Psoas muscle (tissue), 8 donors: ENCODE measurements around the gene ARHGEF3. TPM values are rescaled to one million over a fixed set of nuclear protein-coding genes. Genes with fewer than 3 reads are reported as not detected.
"Not testable (repeated sequence)": the region's sequence is repeated elsewhere in the genome, so short reads cannot be mapped to it uniquely, and the experiment has no call there.

Experiments
- ATAC-seq, 4 donors: fragments of 200-7000 bp; cut with Tn5 transposase; one replicate each; pipeline ENCODE4 v1.9.1; 2020; ENCODE audit warnings: moderate library complexity in 3 of 4, mild to moderate bottlenecking in 2 of 4
- DNase-seq, 2 donors: peaks; one replicate each; pipeline ENCODE4 v3.0.0-alpha.2; 2020
- H3K27ac ChIP-seq: fragments of 200-600 bp; one replicate; pipeline ENCODE4 v1.8.0; 2022
- H3K27me3 ChIP-seq, 3 donors: fragments of 200-600 bp in 1 of 3; one replicate each; pipeline versions ENCODE4 v1.6.1 to v1.8.0; 2013 to 2022; ENCODE audit warnings: low read length in 2 of 3, mild to moderate bottlenecking in 2 of 3, moderate library complexity in 1 of 3; ENCODE audit not compliant: insufficient read depth in 3 of 3
- H3K36me3 ChIP-seq, 2 donors: fragments of 200-600 bp in 1 of 2; one replicate each; pipeline versions ENCODE4 v1.6.1 to v1.8.0; 2013 to 2022; ENCODE audit warnings: low read depth in 1 of 2, mild to moderate bottlenecking in 1 of 2, moderate library complexity in 1 of 2; ENCODE audit not compliant: insufficient read depth in 1 of 2
- H3K4me1 ChIP-seq: fragments of 200-600 bp; one replicate; pipeline ENCODE4 v1.8.0; 2022
- H3K4me3 ChIP-seq: fragments of 200-600 bp; one replicate; pipeline ENCODE4 v1.8.0; 2022; ENCODE audit warnings: mild to moderate bottlenecking
- H3K9me3 ChIP-seq: fragments of 200-600 bp; one replicate; pipeline ENCODE4 v1.8.0; 2022
- WGBS, 3 donors: extraction: QIAGEN DNeasy Blood & Tissue Kit; methylation state at CpG; one replicate each; pipeline versions ENCODE4 v1.1.6 to v1.1.7; 2013; 5-methylcytosine and 5-hydroxymethylcytosine counted together
- intact Hi-C, 2 donors: fragments of 100-400 bp; cut with DNase I; formaldehyde crosslinking; loops; one replicate each; pipeline versions ENCODE4 v1.11.0 to v1.14.2; 2022
- polyA plus RNA-seq, 3 donors: library from polyadenylated mRNA; stranded (reverse); fragments of 200-250 nt; gene quantifications; one replicate each; pipeline ENCODE4 v1.2.3, GENCODE V29; 2013
- total RNA-seq, 4 donors: library from RNA; stranded (reverse); fragmentation: NEBNext Ultra II Directional in 2 of 4; extraction: Animal tissue kit (Norgen Biotek cat#: 25700) in 2 of 4; gene quantifications; one replicate each; pipeline versions ENCODE4 v1.2.1 to v1.2.4, GENCODE V29; 2021 to 2023
- TF ChIP-seq, protein P1 (sequence below): fragments of 200-600 bp; IDR thresholded peaks from one replicate; pipeline ENCODE4 v1.8.0; 2022; ENCODE audit warnings: antibody characterized with exemption
- donor health status: healthy with polysubstance abuse.
- donor health status: DM: no; HTN: no; CAD: no; lungs with moderate emphysema.
- donor health status: Bipolar disorder and iron deficiency.
- donor health status: healthy.
- donor health status: DM: yes; HTN: yes; CAD: no.
- donor health status: DM: no; HTN: no; CAD: no.
- donor health status: DM: no; HTN: no; CAD: no.
- donor health status: DM: yes; HTN: yes; CAD: no.

The ARHGEF3 gene
- total and polyA plus RNA-seq, 7 donors = 4.6 to 10.4 (median 6.3) TPM

DNA sequence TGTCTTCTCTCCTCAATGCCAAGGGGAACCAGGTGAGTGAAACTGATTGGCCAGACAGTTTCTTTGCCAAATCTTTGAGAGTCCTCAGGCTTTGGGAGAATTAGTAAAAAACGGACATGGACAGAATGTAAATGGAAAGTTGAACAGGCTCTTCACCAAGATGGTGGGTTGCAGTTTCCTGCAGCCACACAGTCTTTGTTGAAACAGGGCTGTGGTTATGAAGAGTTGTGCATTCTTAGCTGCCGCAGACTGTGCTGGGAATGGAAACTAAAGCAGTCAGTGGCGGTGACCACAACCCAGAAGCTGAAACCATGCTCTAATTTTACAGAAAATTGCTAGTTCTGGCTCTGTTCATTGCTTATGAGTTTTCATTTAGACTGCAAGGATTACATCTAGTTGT, 76.6 kb downstream of the ARHGEF3 start:
- WGBS, 3 donors = 83 to 89% (median 84%) methylated on average over 3 of the region's 3 CpGs
- Histone ChIP-seq H3K9me3 (no peaks in the 10 kb centered on the region), H3K36me3 (peaks cover 0 to 45% of the 10 kb centered on the region in 2 donors), H3K4me3 (no peak overlapping the region), H3K27ac (no peak overlapping the region), H3K27me3 (no peaks in the 10 kb centered on the region), H3K4me1 (no peaks in the 10 kb centered on the region)
- TF ChIP-seq, protein P1, sequence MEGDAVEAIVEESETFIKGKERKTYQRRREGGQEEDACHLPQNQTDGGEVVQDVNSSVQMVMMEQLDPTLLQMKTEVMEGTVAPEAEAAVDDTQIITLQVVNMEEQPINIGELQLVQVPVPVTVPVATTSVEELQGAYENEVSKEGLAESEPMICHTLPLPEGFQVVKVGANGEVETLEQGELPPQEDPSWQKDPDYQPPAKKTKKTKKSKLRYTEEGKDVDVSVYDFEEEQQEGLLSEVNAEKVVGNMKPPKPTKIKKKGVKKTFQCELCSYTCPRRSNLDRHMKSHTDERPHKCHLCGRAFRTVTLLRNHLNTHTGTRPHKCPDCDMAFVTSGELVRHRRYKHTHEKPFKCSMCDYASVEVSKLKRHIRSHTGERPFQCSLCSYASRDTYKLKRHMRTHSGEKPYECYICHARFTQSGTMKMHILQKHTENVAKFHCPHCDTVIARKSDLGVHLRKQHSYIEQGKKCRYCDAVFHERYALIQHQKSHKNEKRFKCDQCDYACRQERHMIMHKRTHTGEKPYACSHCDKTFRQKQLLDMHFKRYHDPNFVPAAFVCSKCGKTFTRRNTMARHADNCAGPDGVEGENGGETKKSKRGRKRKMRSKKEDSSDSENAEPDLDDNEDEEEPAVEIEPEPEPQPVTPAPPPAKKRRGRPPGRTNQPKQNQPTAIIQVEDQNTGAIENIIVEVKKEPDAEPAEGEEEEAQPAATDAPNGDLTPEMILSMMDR = no peak
- ATAC-seq (no peak), DNase-seq (no peak)
- intact Hi-C loops = no loop called here

DNA sequence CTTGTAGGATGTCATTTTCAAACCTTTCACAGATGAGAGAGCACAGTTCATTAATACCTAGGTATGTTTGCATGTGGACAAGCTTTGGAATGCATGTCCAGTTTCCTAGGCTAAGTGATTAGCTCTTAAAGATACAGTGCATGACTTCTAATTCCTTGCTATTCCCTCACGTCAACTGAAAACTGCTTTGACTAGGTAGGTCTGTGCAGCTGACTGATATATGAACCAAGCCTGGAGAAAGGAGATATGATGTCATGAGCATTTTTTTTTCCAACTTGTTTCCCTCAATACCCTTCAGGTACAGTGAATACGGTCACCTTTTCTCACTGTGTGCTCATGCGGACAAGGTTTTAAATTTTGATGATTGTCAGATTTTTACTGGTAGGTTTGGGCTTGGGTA, 77.1 kb downstream of the ARHGEF3 start:
- 83 to 97% (median 89%) methylated on average over 3 of the region's 3 CpGs for WGBS, 3 donors
- Histone ChIP-seq H3K4me3 (no peak overlapping the region), H3K27me3 (no peaks in the 10 kb centered on the region), H3K36me3 (peaks cover 0 to 42% of the 10 kb centered on the region in 2 donors), H3K9me3 (no peaks in the 10 kb centered on the region), H3K4me1 (no peaks in the 10 kb centered on the region), H3K27ac (no peak overlapping the region)
- DNase-seq (no peak), ATAC-seq (no peak)
- TF ChIP-seq, protein P1 = no peak
- intact Hi-C loops = no loop called here

DNA sequence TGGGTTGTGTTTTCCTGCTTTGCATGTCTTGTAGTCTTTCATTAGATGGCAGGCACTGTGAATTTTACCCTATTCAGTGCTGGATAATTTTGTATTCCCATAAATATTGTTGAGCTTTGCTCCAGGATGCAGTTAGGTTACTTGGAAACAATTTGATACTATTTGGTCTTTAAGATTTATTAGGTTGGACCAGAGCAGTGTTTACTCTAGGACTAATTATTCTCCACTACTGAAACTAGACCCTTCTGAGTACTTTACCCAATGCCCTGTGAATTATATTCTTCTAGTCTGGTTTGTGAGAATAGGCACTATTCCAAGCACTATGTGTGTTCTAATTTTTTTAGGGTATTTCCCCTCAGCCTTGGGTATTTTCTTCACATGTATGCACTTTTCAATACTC, 80.9 kb downstream of the ARHGEF3 start:
- H3K36me3 ChIP-seq = peaks cover 0 to 5% of the 10 kb centered on the region in 2 donors
- H3K27me3 ChIP-seq = no peaks in the 10 kb centered on the region
- no peaks in the 10 kb centered on the region for H3K9me3 ChIP-seq
- H3K4me3 ChIP-seq = no peak overlapping the region
- H3K27ac ChIP-seq = no peak overlapping the region
- intact Hi-C loops = no loop called here
- TF ChIP-seq, protein P1 = no peak
- no peaks in the 10 kb centered on the region for H3K4me1 ChIP-seq
- ATAC-seq = no peak
- no peak for DNase-seq

DNA sequence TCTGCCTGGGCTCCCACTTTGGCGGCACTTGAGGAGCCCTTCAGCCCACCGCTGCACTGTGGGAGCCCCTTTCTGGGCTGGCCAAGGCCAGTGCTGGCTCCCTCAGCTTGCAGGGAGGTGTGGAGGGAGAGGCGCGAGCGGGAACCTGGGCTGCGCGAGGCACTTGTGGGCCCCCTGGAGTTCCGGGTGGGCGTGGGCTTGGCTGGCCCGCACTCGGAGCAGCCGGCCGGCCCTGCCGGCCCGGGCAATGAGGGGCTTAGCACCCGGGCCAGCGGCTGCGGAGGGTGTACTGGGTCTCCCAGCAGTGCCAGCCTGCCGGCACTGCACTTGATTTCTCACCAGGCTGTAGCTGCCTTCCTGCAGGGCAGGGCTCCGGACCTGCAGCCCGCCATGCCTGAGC, 82.9 kb downstream of the ARHGEF3 start:
- H3K4me3 ChIP-seq, H3K9me3 ChIP-seq, intact Hi-C loops, H3K4me1 ChIP-seq, H3K27me3 ChIP-seq, H3K27ac ChIP-seq, ATAC-seq, DNase-seq, H3K36me3 ChIP-seq: not testable (repeated sequence)
- WGBS, 3 donors = 95 to 98% (median 97%) methylated on average over 19 to 21 of the region's 21 CpGs

DNA sequence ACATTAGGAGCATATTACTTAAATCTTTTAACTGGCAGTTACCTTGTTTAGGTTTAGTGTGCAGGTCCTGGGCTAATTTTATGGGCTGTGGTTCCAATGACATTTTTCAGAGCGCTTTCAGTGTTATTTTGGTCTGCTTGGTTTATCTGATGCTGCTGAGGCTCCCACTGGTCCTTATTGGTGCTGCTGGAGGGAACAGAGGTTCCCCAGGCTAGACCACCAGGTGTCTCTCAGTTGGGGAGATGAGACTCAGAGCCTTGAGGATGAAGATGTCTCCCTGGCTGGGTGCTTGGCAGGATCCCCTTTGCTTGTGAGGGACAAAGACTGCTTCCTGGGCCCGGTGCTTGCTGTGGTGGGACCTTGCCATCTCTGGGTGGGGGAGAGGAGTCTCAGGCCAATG, 90.4 kb downstream of the ARHGEF3 start:
- DNase-seq (no peak), ATAC-seq (no peak)
- H3K27ac ChIP-seq = no peak overlapping the region
- intact Hi-C loops = no loop called here
- WGBS, 3 donors = 87 to 90% (median 88%) methylated on average over 2 of the region's 2 CpGs
- H3K9me3 ChIP-seq = peaks cover 9% of the 10 kb centered on the region
- H3K36me3 ChIP-seq = no peaks in the 10 kb centered on the region
- H3K4me1 ChIP-seq = no peaks in the 10 kb centered on the region
- H3K4me3 ChIP-seq = no peak overlapping the region
- TF ChIP-seq, protein P1 = no peak
- H3K27me3 ChIP-seq = no peaks in the 10 kb centered on the region

DNA sequence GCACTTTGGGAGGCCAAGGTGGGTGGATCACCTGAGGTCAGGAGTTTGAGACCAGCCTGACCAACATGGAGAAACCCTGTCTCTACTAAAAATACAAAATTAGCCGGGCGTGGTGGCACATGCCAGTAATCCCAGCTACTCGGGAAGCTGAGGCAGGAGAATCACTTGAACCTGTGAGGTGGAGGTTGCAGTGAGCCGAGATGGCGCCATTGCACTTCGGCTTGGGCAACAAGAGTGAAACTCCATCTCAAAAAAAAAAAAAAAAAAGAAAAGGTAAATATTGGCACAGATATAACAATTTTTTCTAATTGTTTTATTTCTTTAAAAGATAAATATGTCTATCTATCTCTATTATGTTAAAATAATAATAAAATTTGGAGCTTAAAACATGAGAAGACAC, 94.3 kb downstream of the ARHGEF3 start:
- H3K27ac ChIP-seq, H3K36me3 ChIP-seq, DNase-seq, intact Hi-C loops, H3K4me1 ChIP-seq, H3K9me3 ChIP-seq, H3K27me3 ChIP-seq, H3K4me3 ChIP-seq, ATAC-seq: not testable (repeated sequence)
- WGBS, 3 donors = 92 to 95% (median 93%) methylated on average over 6 of the region's 6 CpGs
